SK-N-SH (cell line): Measurements from ENCODE around the gene CYP46A1. TPM values are rescaled to one million over a fixed set of nuclear protein-coding genes. Genes with fewer than 3 reads are reported as not detected.

Experiments
- CTCF ChIA-PET: fragments of 300-600, 350-600 bp; formaldehyde crosslinking; extraction: SDS; loops from one replicate; lab custom pipeline; 2021; lab: Yijun Ruan, JAX
- POLR2A ChIA-PET: fragments of 350-600 bp; sonication (Branson Sonifier 250); formaldehyde crosslinking; extraction: SDS; loops from one replicate; lab custom pipeline; 2020; ENCODE audit warnings: antibody characterized with exemption, inconsistent platforms; lab: Yijun Ruan, JAX
- DNase-seq: peaks from one replicate; pipeline ENCODE4 v3.0.0; 2012
- H2AFZ ChIP-seq: fragments of 200-600 bp; sonication (generic); 2 replicates; pipeline ENCODE4 v1.8.1; 2016; ENCODE audit warnings: antibody characterized with exemption, mild to moderate bottlenecking, low read depth
- H3F3A ChIP-seq: fragments of 200-600 bp; sonication (generic); replicated peaks from 2 replicates; pipeline ENCODE3; 2016; ENCODE audit warnings: antibody characterized with exemption, mild to moderate bottlenecking; ENCODE audit not compliant: insufficient read depth
- H3K27ac ChIP-seq, 2 experiments: fragments of 200-500 bp in 1 of 2; fragments of 200-600 bp in 1 of 2; sonication (Bioruptor generic) in 1 of 2; sonication (generic), shearing (Covaris generic) in 1 of 2; 2 replicates each; pipeline versions ENCODE4 v1.5.1 to v1.6.1; 2014 to 2016; ENCODE audit warnings: low read depth in 2 of 2, inconsistent platforms in 1 of 2, low read length in 1 of 2, mild to moderate bottlenecking in 1 of 2, mixed read lengths in 1 of 2
- H3K27me3 ChIP-seq: fragments of 200-600 bp; sonication (generic), shearing (Covaris generic); 2 replicates; pipeline ENCODE4 v1.6.1; 2016; ENCODE audit warnings: mixed run types; ENCODE audit not compliant: insufficient read depth
- H3K36me3 ChIP-seq, 2 experiments: fragments of 200-500 bp in 1 of 2; fragments of 200-600 bp in 1 of 2; sonication (Bioruptor generic) in 1 of 2; sonication (generic) in 1 of 2; replicated peaks in 1 of 2; 2 replicates each; pipeline versions ENCODE3 to v1.5.1; 2014 to 2016; ENCODE audit warnings: low read length in 1 of 2, mild to moderate bottlenecking in 1 of 2; ENCODE audit not compliant: insufficient read depth in 2 of 2, control insufficient read depth in 1 of 2
- H3K4me1 ChIP-seq, 2 experiments: fragments of 200-500 bp in 1 of 2; fragments of 200-600 bp in 1 of 2; sonication (Bioruptor generic) in 1 of 2; sonication (generic), shearing (Covaris generic) in 1 of 2; 2 replicates each; pipeline versions ENCODE4 v1.5.1 to v1.6.1; 2014 to 2016; ENCODE audit warnings: low read depth in 1 of 2, low read length in 1 of 2, mixed run types in 1 of 2; ENCODE audit not compliant: insufficient read depth in 2 of 2, control insufficient read depth in 1 of 2
- H3K4me2 ChIP-seq: fragments of 200-600 bp; sonication (generic), shearing (Covaris generic); 2 replicates; pipeline ENCODE4 v1.6.1; 2017; ENCODE audit warnings: mixed run types
- H3K4me3 ChIP-seq, 2 experiments: fragments of 200-500 bp in 1 of 2; fragments of 200-600 bp in 1 of 2; sonication (Bioruptor generic) in 1 of 2; sonication (generic), shearing (Covaris generic) in 1 of 2; 2 replicates each; pipeline versions ENCODE4 v1.5.1 to v1.8.1; 2014 to 2016; ENCODE audit warnings: low read depth in 2 of 2, inconsistent platforms in 1 of 2, low read length in 1 of 2, mild to moderate bottlenecking in 1 of 2, mixed read lengths in 1 of 2, moderate library complexity in 1 of 2
- H3K79me2 ChIP-seq: fragments of 200-600 bp; sonication (generic); 2 replicates; pipeline ENCODE4 v1.8.1; 2017; ENCODE audit warnings: mild to moderate bottlenecking; ENCODE audit not compliant: insufficient read depth
- H3K9ac ChIP-seq: fragments of 200-600 bp; sonication (generic); 2 replicates; pipeline ENCODE4 v1.6.1; 2017; ENCODE audit warnings: mixed run types
- H3K9me2 ChIP-seq: fragments of 200-600 bp; sonication (generic); 2 replicates; pipeline ENCODE4 v1.6.1; 2017; ENCODE audit warnings: mixed run types
- H3K9me3 ChIP-seq: fragments of 200-600 bp; sonication (generic); 2 replicates; pipeline ENCODE4 v1.6.1; 2017; ENCODE audit warnings: mixed run types, mild to moderate bottlenecking, moderate library complexity
- H4K20me1 ChIP-seq: fragments of 200-600 bp; sonication (generic); 2 replicates; pipeline ENCODE4 v1.6.1; 2017; ENCODE audit warnings: mild to moderate bottlenecking, mixed run types; ENCODE audit not compliant: insufficient read depth
- CHD2 ChIP-seq: fragments of 150-350 bp; IDR thresholded peaks from 2 replicates; pipeline ENCODE4 v1.6.1; 2018; ENCODE audit warnings: low read length; ENCODE audit not compliant: partially characterized antibody
- FOSL2 ChIP-seq: IDR thresholded peaks from 2 replicates; pipeline ENCODE4 v1.4.0; 2012; ENCODE audit warnings: low read depth, mild to moderate bottlenecking, moderate library complexity, borderline replicate concordance
- FOXM1 ChIP-seq: IDR thresholded peaks from 2 replicates; pipeline ENCODE4 v1.4.0; 2012; ENCODE audit warnings: low read depth, mild to moderate bottlenecking
- GABPA ChIP-seq: IDR thresholded peaks from 2 replicates; pipeline ENCODE4 v1.4.0; 2012; ENCODE audit warnings: low read depth, mild to moderate bottlenecking
- MEF2A ChIP-seq: IDR thresholded peaks from 2 replicates; pipeline ENCODE4 v1.4.0; 2012; ENCODE audit warnings: low read depth, borderline replicate concordance
- MXI1 ChIP-seq: IDR thresholded peaks from 2 replicates; pipeline ENCODE4 v1.6.1; 2012; ENCODE audit warnings: mild to moderate bottlenecking, low read depth, low read length, improper control_type of control experiment
- RXRA ChIP-seq: IDR thresholded peaks from 2 replicates; pipeline ENCODE4 v1.4.0; 2012; ENCODE audit warnings: low read depth, mild to moderate bottlenecking, borderline replicate concordance
- SMC3 ChIP-seq: IDR thresholded peaks from 2 replicates; pipeline ENCODE4 v1.6.1; 2012; ENCODE audit warnings: low read depth, low read length, improper control_type of control experiment
- TAF1 ChIP-seq: IDR thresholded peaks from 2 replicates; pipeline ENCODE4 v1.6.1; 2012; ENCODE audit warnings: low read depth, mild to moderate bottlenecking, low read length, moderate library complexity, borderline replicate concordance
- USF1 ChIP-seq: IDR thresholded peaks from 2 replicates; pipeline ENCODE4 v1.4.0; 2012; ENCODE audit warnings: low read depth, borderline replicate concordance
- USF2 ChIP-seq: fragments of 150-350 bp; IDR thresholded peaks from 2 replicates; pipeline ENCODE4 v1.6.1; 2017; ENCODE audit warnings: antibody characterized with exemption, low read length, low read depth, borderline replicate concordance
- ZBTB33 ChIP-seq: IDR thresholded peaks from 2 replicates; pipeline ENCODE4 v1.4.0; 2012; ENCODE audit warnings: low read depth, borderline replicate concordance
- WGBS: methylation state at CpG from one replicate; pipeline ENCODE4 v1.1.6; 2017; ENCODE audit warnings: low lambda C conversion rate; 5-methylcytosine and 5-hydroxymethylcytosine counted together
- polyA plus RNA-seq, 3 experiments: library from polyadenylated mRNA; depleted of rRNA; stranded (reverse); fragments of >200 nt; gene quantifications; 2 replicates each; pipeline ENCODE4 v1.2.3, GENCODE V29; 2012

The CYP46A1 gene
- polyA plus RNA-seq, 1 of the 3 experiments (the other 2 are of a cell fraction): 0.30 TPM

DNA sequence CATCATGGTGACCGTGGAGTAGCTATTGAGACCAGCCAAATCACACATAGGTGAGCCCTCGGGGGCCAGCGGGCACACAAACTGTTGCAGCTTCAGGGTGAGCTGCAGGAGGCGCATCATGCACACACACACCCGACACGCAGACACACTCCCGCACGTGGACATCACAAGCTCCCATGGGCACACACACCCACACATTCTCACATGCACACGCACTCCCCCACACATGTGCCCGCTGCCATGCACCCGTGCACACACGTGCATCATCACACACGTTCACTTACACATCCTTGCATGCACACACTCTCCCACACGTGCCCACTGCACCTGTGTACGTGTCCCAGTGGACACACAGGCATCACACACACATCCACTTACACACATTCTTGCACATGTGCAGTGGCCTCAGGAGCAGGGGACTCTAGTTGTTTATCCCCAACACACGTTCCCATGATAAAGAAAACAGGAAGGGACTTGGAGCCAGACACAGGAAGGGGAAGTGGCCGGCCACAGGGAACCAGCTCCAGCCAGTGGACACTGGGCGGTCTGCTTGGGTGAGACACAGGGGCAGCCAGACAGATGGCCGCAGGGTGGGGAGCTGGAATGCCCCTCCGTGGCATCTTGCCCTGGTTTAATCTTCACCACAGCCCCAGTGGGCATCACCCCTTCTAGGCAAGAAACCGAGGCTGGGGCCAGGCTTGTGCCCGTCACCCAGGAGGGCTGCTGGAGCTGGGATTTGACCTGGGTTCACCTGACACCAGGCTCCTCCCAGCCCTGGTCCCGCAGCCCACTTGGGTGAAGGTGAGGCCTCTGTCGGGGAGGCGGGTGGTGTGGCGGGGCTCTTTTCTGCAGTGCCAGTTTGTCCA lies 49.7 kb downstream of the CYP46A1 start:
- no peak for TF ChIP-seq USF1
- TF ChIP-seq MEF2A: no peak
- TF ChIP-seq USF2: no peak
- no peak for TF ChIP-seq CHD2
- TF ChIP-seq GABPA: no peak
- no peak for TF ChIP-seq SMC3
- TF ChIP-seq FOSL2: no peak
- TF ChIP-seq MXI1: no peak
- TF ChIP-seq RXRA: no peak
- TF ChIP-seq ZBTB33: no peak
- no peak for TF ChIP-seq TAF1
- no peak for TF ChIP-seq FOXM1
- CTCF ChIA-PET: interaction anchor here (0.5 to 11.2 kb wide), 9 partner anchors 25 to 216 kb away, joined by 3 to 136 read pairs (median 4); partner anchors contain the start of gene EML1
- no peak overlapping the region for H3K27ac ChIP-seq

More for the DNA sequence above, 49.7 kb downstream of the CYP46A1 start:
- POLR2A ChIA-PET: no interaction called here
- whole genome bisulfite sequencing: 76% methylated on average over 14 of the region's 26 CpGs
- Histone ChIP-seq H4K20me1 (no peaks in the 10 kb centered on the region), H3K27me3 (no peaks in the 10 kb centered on the region), H3K4me3 (no peak overlapping the region), H3K36me3 (no peaks in the 10 kb centered on the region), H3K4me1 (peaks cover 0 to 10% of the 10 kb centered on the region in 2 experiments; a peak in 1 of 4 replicates), H3K9me3 (no peaks in the 10 kb centered on the region), H3K79me2 (no peaks in the 10 kb centered on the region), H3K9ac (no peak overlapping the region), H3F3A (no peaks in the 10 kb centered on the region), H3K9me2 (no peaks in the 10 kb centered on the region), H2AFZ (no peak overlapping the region), H3K4me2 (no peak overlapping the region)
- DNase-seq: no peak
